ENCODE data around the gene LAMTOR2.
A peak's percentile ranks its signal among the peaks of the same experiment; 100 is the strongest.
"Not testable (repeated sequence)": the region's sequence is repeated elsewhere in the genome, so short reads cannot be mapped to it uniquely, and the experiment has no call there.

LAMTOR2 gene

DNA sequence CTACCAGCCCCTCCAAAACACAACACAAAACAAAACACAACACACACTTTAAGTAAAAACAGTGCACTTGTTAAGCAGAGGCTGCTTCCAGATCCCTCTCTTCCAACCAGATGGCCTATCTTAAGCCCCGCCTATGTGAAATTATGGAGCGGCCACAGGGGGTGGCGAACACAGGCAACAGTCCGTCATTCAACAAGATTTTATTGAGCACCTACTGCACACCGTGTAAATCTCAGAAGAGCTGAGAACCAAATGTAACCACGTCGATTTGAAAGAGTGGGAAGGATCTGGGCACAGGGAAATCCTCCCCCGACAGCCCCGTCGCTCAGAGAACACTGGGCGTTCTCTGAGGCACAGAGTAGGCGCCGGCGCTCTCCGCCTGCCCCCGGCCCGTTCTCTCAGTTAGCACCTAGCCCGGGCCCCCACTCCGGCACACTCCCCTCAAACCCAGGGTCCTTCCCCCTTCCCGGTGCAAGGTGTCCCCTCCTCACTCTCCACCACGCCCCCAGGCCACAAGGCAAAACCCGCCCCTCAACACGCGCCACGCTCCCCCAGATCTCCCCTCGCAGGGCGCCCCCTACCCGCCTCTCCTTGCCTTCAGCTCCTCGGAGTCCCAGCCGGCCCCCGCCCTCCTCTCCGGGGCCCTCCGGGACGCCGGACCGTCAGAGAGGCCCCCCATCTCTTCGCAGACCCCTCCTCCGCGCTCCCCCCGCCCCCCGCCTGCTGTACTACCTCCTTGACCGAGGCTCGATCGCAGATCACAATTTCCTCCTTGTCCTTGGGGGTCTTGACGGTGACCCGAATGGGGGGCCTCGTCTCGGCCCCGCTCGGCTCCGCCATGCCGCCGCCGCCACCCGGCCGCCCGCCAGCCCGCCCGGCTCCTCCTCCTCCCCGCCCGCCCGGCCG, 1.5 kb upstream of the LAMTOR2 start:
- peak; percentile 76 for DNase-seq

DNA sequence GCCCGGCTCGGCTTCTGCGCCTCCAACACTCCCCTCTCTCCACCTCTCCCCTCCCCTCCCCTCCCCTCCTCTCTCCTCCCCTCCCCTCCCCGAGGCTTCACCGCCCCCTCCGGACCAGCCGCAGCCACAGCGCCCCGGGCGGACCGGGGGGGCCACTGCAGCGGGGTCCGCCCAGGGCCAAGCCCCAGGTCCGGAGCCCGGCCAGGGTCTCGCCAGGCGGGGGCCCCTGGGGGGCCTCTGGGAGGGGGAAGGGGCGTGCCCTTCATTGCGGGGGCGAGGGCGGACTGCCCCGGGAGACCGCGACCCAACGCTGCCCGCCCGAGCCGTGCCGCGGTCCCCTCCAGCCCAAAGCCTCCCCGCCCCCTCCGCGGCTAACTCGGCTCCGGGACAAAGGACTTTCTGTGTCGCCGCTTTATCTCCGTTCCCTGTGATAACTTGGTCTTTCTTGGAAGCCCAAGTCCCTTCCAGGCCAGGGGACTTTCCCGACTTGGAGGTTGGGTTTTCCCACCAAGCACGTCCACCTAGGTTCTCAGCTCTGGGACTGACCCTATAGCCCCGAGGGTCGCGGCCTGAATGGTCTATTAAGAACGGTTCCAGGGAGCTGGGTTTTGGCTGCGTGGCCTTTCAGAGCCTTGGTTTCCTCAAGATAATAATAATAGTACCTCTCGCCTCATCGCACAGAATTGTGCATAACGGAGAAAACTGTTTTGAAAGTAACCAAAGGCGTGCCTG, 648 bp upstream of the LAMTOR2 start, which contains the start of gene UBQLN4:
TSS of gene UBQLN4 (minus strand) at position 31 of the 732 bp plus-strand sequence. CDS start 97 bp downstream, outside the sequence.
- peak; percentile 82 for DNase-seq

DNA sequence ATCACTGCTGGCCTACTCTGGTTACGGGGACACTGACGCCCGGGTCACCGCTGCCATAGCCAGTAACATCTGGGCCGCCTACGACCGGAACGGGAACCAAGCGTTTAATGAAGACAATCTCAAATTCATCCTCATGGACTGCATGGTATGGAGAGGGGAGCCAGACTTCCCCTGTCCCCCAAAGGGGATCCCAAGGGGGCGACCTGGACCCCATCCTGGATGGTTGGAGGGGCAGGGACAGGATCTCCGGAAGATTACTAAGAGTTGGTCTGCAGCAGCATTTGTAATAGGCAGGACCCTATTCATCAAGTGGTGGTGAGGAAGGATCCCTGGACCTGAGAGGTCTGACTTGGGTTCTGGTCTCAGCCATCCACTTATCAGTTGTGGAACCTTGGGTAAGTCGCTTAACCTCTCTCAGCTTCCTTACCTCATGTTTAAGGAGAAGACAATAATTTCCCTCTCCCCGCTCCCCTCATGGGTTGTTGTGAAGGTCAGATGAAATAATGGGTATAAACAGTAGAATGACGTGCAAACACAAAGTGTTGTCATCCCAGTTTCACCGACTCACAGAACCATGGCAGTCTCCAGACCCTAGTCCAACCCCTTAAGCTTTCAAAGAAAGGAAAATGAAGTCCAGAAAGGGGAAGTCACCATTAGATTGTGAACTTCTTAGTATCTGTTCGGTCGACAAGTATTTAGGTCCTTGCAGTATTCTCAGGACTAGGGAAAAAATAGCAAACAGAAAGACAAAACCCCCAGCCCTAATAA, 883 bp downstream of the LAMTOR2 start:
- no peak for DNase-seq

DNA sequence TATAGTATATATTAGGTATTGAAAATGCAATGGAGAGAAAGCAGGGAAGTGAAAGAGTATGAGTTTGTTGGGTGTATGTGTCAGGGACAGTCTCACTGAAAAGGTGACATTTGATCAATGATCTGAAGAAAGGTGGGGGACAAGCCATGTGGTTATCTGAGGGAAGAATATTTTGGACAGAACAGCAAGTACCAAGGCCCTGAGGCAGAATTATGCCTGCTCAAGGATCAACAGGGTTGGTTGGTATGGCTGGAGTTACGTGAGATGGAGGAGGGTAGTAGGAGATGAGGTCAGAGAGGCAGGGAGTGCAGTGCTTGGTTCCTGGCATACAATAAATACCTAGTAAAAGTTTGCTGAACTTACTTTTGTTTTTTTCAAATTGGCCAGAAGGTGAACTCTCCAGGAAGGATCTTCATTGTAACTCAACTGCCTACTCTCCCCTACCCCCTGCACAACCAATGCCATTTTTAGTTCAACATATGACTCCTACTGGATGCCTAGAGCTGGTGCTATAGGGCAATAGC, 1.8 kb downstream of the LAMTOR2 start:
- DNase-seq, result no peak

DNA sequence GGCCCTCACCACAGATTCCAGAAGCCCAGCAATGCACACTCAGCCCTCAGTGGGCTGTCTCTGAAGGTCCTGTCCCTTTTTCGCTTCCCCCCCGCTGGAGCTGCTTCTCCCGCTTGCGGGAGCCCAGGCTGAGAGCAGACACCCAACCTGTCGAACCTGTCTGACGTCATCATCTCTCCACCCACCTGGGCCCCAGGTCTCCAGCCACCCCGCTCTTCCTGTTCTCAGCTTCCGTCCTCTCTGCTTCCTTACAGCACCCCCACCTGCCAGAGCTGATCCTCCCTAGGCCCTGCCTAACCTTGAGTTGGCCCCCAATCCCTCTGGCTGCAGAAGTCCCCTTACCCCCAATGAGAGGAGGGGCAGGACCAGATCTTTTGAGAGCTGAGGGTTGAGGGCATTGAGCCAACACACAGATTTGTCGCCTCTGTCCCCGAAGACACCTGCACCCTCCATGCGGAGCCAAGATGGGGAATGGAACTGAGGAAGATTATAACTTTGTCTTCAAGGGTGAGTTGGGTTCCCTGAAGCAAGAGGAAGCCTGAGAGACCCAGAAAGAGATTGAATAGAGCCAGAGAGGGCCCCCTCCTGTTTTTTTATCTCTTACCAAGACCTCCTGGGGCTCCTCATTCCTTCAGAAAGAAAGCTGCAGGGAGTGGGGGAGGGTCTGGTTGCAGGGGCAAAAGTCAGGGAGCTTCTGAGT, 6.5 kb downstream of the LAMTOR2 start, which contains the start of gene RAB25:
TSS of gene RAB25 (plus strand) at position 224 of the 700 bp plus-strand sequence. CDS start at position 465, 241 bp downstream.
- no peak for DNase-seq

DNA sequence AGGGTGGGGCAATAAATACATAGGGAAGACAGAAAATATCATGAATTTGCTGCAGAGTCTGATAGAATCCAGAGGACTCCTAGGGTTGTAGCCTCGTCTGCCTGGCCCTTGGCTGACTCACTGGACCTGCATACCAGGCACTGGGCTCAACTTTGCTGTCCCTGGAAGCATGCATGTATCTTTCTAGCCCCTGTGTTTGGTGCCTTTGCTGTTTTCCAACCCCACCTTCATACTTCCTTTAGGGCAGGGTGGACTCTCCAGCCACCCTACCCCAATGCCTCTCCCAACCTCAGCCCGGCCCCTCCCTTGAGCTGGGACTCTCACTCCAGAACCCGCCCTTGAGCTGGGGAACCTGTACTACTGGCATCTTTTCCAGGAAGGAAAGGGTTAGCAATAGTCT, 7.6 kb downstream of the LAMTOR2 start:
- DNase-seq, result no peak

DNA sequence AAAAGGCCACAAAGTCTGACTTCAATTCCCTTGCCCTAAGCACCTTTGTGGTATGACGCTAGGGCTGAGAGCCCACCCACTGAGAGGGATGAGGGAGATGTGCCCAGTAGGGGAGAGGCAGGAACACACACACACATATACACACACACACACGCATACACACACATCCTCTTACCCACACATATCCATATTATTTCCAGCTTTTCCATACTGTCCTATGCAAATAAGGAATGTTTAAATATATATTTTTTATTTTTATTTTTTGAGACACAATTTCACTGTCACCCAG, 9.4 kb downstream of the LAMTOR2 start:
- no peak for DNase-seq

DNA sequence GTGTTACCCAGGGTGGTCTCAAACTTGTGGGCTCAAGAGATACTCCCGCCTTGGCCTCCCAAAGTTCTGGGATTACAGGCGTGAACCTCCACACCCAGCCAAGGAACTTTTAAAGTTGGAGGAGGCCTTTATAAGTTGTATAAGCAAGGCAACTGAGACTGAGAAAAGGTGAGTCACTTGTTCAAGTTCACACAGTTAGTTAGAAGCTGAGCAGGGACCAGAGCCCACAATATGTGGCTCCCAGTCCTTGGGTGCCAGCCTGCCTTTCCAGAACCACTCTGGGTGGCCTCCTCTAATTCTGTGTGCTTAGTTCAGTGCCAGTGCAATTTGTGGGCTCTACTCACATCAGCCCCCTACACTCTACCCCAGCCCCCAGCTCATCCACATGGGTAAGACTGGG, 10.0 kb downstream of the LAMTOR2 start:
- no peak for DNase-seq

DNA sequence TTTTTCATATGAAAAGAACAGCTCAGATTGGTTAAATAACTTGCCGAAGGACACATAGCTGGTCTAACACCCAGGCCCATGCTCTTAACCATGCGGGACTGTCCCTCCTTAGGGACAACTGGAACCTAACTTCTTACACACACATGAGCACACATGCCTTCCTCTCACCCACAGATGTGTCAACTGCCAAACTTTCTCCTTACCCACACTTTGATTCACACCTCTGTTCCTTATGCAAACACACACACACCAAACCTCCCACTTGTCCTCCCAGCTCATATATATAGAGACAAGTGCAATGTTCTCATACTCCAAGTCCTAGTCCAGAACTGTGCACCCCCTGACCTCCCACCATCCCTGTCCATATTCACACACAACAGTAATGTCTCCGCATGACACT, 10.6 kb downstream of the LAMTOR2 start:
- DNase-seq, result no peak

DNA sequence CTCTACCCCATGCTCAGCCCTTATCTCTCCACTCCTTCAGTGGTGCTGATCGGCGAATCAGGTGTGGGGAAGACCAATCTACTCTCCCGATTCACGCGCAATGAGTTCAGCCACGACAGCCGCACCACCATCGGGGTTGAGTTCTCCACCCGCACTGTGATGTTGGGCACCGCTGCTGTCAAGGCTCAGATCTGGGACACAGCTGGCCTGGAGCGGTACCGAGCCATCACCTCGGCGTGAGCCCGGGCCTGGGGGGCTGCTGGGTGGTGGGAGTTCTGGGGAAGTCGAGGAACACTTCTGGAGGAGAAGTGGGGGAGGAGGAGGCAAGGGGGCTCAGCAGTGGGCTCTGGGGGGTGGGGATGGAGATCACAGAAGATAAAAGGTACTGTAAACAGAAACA, 11.3 kb downstream of the LAMTOR2 start:
- no peak for DNase-seq

DNA sequence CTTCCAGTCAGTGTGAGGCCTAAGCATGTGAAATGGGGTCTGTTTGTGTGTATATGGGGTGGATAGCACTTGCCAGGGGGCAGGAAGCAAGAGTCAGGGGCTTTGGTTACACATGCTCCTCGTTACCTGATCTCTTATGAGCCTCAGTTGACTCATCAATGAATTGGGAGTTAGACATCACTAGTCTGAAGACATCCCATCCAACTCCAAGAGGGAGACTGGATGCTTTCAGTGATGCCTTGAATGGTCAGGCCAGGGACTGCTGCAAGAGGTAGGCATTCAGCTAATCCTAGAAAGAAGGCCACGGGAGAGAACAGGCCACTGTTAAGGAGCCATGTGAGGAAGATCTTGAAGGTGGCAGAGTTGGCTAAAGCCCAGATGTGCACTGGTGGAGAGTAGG, 12.7 kb downstream of the LAMTOR2 start:
- no peak for DNase-seq

DNA sequence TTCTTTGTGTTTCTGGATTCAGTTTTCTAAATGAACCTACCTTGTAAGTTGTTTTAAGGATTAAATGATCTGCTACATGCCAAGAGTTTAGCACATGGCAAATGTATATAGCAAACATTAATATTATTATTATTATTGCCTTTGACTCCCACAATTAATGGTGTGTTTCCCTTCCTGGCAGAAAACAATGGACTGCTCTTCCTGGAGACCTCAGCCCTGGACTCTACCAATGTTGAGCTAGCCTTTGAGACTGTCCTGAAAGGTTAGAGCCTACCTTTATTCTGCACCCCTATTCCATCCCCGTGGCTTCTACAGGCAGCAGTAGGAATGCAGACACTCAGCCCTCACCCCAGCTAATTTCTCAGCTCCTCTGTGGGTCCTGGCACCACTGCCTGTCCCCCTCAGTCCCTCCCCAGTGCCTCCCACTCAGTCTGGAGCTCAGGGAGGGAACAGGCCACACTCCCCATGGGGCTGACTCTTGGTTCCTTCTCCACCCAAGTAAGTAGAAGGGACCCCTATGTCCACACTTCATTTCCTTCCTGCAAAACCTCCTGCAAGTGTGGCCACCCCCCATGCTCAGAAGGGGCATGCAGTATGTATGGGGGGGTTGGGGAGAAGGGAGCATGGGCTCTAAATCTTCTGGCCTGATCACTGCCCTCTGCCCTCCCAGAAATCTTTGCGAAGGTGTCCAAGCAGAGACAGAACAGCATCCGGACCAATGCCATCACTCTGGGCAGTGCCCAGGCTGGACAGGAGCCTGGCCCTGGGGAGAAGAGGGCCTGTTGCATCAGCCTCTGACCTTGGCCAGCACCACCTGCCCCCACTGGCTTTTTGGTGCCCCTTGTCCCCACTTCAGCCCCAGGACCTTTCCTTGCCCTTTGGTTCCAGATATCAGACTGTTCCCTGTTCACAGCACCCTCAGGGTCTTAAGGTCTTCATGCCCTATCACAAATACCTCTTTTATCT, 15.2 kb downstream of the LAMTOR2 start:
- DNase-seq, result no peak

DNA sequence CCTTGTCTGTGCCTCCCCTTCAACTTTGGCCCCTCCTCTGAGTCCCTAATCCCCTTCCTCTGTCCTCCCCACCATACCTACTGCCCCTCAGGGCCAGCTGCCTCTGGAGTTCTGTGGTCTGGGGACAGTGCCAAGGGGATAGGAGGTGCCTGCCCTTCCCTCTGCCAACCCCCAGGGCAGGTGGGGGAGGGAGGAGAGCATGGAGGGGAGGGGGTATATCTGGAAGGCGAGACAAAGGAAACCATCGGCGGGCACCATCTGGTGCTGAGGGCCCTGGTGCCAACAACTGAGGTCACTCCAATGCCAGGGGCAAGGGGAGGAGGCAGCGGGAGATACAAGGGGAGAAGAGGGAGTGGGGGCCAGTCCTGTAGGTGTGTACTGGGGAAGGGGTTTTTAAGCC, 16.0 kb downstream of the LAMTOR2 start:
- DNase-seq, result no peak

DNA sequence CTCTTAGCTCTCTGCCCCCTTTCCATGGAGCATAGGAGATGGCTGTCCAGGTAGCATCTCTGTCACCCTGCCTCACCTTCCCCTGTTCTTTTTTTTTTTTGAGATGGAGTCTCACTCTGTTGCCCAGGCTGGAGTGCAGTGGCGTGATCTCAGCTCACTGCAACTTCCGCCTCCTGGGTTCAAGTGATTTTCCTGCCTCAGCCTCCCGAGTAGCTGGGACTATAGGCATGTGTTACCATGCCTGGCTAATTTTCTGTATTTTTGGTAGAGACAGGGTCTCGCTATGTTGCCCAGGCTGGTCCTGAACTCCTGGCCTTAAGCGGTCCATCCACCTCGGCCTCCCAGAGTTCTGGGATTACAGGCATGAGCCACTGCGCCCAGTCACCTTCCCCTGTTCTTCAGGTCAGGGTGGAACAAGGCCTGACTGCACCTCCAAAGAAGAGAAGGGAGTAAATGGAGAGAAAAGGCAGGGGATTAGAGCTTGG, 16.8 kb downstream of the LAMTOR2 start:
- DNase-seq, result not testable (repeated sequence)

DNA sequence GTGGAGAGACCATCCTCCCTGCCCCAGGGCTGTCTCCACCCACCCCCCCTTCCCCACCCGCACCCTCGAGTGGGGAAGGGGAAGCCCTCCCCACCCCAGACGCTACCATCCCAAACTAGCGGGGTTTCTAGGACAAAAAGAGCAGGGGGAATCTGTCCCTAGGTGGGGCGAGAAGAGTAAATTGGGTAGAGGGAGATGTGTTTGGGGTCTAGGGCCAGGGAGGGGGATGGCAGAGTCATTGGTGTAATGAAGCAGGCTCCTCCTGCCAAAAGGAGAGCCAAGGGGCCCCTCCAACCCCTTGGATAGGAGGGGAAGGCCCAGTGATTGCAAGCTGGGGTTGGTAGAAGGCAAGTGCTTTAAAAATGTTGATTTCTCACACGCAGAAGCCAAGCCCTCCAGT, 17.7 kb downstream of the LAMTOR2 start:
- no peak for DNase-seq

DNA sequence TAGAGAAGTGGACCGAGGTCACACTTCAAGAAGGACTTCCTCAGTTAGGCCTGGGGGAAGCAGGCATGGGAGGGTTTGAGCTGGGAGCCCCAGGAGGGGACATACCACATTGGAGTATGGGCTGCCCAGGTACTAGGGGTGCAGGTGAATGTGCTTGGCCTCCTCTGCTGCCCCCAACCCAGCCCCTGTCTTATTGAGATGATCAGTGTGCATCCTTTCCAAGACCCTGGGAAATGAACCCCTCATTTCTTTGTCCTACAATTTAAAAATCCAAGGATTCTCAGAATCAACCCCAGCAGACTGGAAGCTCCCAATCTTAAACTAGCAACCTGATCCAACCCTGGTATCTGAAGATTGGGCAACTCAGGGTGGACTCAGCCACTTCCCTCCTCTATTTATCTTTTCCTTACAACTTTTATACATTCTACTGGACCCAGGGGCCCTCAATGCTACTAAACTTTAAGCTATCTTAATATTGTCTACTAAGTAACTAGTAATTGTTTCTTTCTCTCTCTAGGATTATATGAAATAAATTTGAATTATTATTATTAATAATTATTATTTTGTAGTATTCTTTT, 18.6 kb downstream of the LAMTOR2 start:
- DNase-seq, result no peak

DNA sequence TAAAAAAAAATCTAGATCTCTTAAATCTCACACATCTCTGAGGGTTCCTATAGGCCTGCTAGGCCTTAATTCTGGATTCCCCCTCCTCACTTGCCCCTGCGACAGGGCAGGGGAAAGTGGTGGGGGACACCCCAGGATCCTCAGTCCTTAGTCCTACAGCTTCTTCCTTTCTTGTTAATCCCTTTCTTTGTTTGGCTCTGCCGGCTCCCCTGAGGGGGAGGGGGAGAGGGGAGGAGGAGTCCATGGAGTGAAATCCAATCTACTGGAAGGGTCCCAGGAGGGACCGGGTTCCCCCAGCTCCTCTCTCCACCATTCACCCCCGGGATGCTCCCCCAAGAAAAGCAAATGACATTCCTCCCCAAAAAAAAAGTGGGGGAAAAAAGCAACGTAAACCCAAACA, 19.2 kb downstream of the LAMTOR2 start:
- DNase-seq, result no peak

DNA sequence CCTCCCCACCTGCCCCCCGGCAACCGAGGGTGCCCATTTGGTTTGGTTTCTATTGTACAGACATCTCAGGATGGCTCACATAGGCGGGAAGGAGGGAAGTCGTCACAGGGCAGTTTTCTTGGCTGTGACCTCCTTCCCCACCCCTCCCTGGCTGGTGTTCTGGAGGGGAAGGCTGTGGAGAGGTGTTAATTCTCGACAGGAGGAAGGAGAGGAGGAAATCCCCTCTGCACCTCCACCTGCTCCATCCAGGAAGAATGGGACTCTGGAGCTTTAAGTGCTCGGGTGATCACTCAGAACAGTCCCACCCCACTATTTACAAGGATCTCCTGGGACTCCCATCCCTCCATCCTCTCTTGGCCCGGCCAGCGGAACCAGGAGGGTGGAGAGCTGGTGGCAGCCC, 20.1 kb downstream of the LAMTOR2 start:
- no peak for DNase-seq

DNA sequence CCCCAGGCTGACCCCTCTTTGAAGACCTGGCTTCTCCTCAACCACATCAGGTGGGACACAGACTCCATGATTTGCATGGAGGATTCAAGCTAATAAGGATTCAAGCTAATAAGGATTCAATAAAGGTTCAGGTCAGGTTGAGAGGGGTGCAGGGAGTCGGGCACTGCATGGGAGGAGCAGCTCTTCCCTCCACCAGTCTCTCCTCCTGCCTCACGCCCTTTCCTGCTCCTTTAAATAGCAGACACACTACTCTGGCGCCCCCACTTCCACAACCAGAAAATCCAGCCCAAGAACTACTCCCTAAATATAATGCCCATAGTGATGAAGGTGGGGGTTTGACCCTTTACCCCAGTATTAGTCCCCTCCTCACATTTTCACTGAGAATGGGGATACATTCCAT, 20.6 kb downstream of the LAMTOR2 start:
- no peak for DNase-seq

DNA sequence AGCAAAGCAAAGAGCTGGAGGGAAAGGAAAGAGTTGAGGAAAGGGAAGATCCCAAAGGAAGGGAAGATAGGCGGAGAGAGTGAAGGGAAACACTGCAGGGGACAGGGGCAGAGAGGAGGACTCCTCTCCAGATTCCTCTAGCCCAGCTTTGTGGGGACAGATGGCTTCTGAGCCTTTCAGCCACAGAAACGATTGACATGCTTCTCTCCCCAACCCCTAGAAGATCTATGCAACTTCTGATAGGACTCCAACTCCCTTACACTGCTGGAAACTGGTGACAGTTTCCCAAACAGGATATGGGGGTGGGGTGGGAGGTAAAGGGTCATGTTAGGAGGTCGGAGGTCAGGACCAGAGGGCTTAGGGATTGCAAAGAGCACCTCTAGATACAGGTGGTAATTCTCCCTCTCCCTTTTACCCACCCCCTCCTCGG, 21.2 kb downstream of the LAMTOR2 start:
- no peak for DNase-seq
